GM11168 (cell line): ENCODE measurements around the gene WDTC1.

ENCODE experiments used
- in situ Hi-C: fragments of 300-500 bp; cut with MboI; formaldehyde crosslinking; loops from one replicate; pipeline ENCODE4 v1.12.0; 2022; ENCODE audit warnings: low sequenced_read_pairs; ENCODE audit not compliant: unreplicated experiment

The WDTC1 gene

GRCh38 chr1:27330786-27331185, 96.4 kb downstream of the WDTC1 start:
- in situ Hi-C loops: no loop called here

DNA sequence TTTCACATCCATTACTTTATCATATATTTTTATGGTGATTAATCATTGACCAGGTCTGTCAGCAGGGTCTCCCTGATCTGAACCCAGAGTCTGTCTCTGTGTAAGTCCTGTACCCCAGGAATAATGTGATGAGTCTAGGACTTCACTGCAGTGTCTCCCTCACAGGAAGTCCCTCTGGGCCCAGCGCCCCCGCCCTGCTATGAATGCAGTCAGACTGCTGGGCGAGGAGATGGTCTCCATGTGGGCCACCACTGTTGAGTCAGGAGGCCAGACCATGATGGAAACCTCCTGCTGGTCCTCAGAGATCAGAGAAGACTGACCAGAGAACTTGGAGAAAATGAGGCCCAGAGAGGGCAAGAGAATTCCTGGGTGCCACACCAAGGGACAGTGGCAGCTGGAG, 97.0 kb downstream of the WDTC1 start:
- in situ Hi-C loops: no loop called here

DNA sequence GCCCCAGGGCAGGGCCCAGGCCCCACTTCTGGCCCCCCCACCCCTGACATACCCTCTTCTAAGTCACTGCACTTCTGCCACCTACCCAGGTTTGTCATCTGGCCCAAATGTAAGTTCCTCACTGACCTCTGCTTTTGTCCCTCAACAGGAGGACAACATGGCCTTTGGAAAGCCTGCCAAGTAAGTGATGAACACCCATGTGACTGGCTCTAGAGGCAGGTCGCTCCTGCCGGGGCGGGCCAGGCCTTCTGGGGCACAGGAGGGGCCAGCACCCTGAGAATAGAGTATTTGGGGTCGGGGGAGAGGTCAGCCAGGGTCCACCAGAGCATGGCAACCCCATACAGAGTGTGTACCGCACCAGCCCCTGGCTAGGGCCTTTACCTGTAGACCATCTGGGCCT, 97.5 kb downstream of the WDTC1 start:
- in situ Hi-C loops: no loop called here

- in situ Hi-C loops: no loop called here
Observed at GRCh38 chr1:27332536-27333281, 98.3 kb downstream of the WDTC1 start.

- in situ Hi-C loops: no loop called here
Observed at GRCh38 chr1:27333717-27334279, 99.4 kb downstream of the WDTC1 start.

- in situ Hi-C loops: no loop called here
Observed at GRCh38 chr1:27335506-27336422, 101.3 kb downstream of the WDTC1 start.

- in situ Hi-C loops: no loop called here
Observed at GRCh38 chr1:27336756-27337155, 102.3 kb downstream of the WDTC1 start.

DNA sequence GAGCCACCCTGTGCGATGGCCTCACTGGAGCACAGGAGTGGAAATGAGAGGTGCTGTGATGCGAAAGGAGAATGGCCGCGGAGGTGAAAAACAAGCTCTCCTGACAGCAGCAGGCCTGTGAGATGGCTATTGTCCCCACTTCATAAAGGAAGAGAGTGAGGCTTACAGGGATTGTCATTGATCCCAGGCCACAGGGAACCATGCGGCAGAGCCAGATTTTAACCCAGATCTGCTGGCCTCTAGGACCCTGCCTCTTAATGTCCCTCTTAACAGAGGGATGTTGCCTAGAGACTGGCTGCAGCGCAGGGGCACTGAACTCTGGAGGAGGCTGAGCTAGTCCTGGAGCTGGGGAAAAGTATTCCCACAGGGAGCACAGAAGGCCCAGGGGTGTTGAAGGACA, 104.3 kb downstream of the WDTC1 start:
- in situ Hi-C loops: no loop called here

GRCh38 chr1:27339213-27339612, 104.8 kb downstream of the WDTC1 start:
- in situ Hi-C loops: no loop called here

- in situ Hi-C loops: no loop called here
Observed at GRCh38 chr1:27341525-27342252, 107.3 kb downstream of the WDTC1 start, which contains the start of gene SYTL1. SYTL1 (plus strand) TSS chr1:27342022; CDS start chr1:27345335, 3,313 bp downstream.

GRCh38 chr1:27342391-27342777, 108.0 kb downstream of the WDTC1 start:
- in situ Hi-C loops: no loop called here

GRCh38 chr1:27342778-27343638, 108.6 kb downstream of the WDTC1 start:
- in situ Hi-C loops: no loop called here

DNA sequence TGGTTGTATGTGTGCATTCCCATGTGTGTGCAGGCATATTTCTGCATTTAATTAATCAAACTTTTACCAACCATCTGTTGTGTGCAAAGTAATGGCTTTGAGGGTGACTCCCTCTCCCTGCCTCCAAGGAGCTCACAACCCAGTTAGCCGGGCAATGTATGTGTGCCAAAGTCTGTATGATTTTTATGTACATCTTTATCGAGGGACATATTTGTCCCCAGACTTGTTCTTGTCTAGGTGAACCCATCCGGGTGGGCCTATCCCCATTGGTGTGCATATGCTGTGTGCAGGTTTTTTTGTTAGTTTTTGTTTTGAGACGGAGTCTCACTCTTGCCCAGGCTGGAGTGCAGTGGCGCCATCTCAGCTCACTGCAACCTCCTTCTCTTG, 109.2 kb downstream of the WDTC1 start:
- in situ Hi-C loops: no loop called here

DNA sequence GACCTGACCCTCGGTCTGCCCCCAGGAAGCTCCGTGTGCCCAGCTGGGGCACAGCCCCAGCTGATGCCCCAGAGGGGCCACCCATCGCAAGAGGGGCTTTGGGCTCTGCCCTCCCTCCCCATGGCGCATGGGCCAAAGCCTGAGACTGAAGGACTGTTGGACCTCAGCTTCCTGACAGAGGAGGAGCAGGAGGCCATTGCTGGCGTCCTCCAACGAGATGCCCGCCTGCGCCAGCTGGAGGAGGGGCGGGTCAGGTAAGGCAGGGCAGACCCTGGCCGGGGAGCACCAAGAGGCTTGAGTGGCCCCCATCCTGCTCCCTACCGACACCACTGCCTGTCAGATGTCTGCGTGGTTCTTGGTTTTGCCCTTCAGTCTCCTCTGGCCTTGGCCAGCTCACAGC, 110.8 kb downstream of the WDTC1 start:
- in situ Hi-C loops: no loop called here

- in situ Hi-C loops: no loop called here
Observed at GRCh38 chr1:27346357-27346756, 111.9 kb downstream of the WDTC1 start.

DNA sequence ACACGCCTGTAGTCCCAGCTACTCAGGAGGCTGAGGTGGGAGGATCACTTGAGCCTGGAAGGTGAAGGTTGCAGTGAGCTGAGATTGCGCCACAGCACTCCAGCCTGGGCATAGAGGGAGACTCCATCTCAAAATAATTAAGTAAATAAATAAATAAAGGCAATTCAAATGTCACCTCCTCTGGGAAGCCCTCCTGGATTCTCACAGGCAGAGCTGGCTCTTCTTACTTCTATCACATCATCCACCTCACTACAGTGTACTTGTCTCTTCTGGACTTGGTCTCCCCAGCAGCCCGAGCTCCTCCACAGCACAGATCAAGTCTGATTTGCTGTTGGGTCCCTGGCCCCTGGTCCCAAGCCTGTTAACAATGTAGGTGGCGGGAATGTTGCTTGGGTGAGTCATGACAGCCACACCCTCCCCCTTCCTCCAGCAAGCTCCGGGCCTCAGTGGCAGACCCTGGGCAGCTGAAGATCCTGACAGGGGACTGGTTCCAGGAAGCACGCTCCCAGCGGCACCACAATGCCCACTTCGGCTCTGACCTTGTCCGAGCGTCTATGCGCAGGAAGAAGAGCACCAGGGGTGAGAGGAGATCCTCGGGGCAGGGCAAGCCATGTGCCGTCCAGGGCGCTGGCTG, 112.7 kb downstream of the WDTC1 start:
- in situ Hi-C loops: no loop called here

DNA sequence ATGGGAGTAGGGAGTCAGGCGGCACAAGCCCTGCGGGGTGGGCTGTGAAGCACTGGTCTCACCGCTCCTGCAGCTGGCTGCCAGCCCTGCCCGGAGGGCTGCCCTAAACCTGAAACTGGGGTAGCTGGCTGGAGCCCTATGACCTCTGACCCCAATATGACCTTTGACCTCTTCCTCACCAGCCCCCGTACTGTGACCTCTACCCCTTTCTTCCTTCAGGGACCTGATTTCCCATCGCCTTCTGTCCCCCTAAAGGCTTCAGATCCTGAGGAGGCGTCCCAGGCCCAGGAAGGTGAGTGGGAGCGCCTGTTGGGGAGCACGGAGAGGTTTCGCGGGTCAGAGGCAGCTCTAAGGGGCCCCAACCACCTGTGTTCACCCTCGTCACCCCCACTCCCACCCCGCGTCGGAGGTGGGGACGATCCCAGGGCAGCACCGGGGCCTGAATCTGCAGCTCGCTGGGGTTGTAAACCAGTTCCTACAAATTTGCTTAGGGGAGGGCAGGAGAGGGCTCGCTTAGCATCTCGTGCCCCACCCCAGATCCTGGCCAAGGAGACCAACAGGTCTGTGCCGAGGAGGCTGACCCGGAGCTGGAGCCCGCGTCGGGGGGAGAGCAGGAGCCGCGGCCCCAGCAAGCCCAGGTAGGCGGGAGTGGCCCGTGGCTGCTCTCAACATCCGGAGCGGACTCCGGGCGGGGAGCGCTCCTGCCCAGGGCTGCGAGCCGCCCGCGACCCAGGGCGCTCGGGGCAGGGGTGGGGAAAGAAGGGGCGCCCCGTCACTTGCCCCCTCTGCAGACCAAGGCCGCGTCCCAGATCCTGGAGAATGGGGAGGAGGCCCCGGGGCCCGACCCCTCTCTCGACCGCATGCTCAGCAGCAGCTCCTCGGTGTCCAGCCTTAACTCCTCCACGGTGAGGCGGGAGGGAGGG, 114.7 kb downstream of the WDTC1 start:
- in situ Hi-C loops: no loop called here
